Neural cell (in vitro differentiated cells): ENCODE results near the gene CIAPIN1. TPM values are rescaled to one million over a fixed set of nuclear protein-coding genes. Genes with fewer than 3 reads are reported as not detected.
A peak's percentile ranks its signal among the peaks of the same experiment; 100 is the strongest.

Source experiments
- H2AFZ ChIP-seq: fragments of 200-600, 300-800 bp; sonication (generic), shearing (Covaris generic); 2 replicates; pipeline ENCODE4 v1.6.0; 2014; ENCODE audit warnings: low read depth, mild to moderate bottlenecking, antibody characterized with exemption, low read length, moderate library complexity
- H3F3A ChIP-seq: fragments of 200-600 bp; shearing (Covaris generic); 2 replicates; pipeline ENCODE4 v1.6.1; 2016; ENCODE audit warnings: mild to moderate bottlenecking, moderate library complexity, mixed read lengths, antibody characterized with exemption, low read length; ENCODE audit not compliant: insufficient read depth, poor library complexity, severe bottlenecking
- H3K27ac ChIP-seq: fragments of 200-600, 300-800 bp; sonication (generic), shearing (Covaris generic); 2 replicates; pipeline ENCODE4 v1.5.1; 2014; ENCODE audit warnings: mild to moderate bottlenecking, low read length, moderate library complexity
- H3K27me3 ChIP-seq: fragments of 300-800, 200-600 bp; sonication (generic), shearing (Covaris generic); 2 replicates; pipeline ENCODE4 v1.6.0; 2014; ENCODE audit warnings: mild to moderate bottlenecking, low read depth, low read length, moderate library complexity; ENCODE audit not compliant: insufficient read depth
- H3K36me3 ChIP-seq: fragments of 300-800, 200-600 bp; sonication (generic), shearing (Covaris generic); 2 replicates; pipeline ENCODE4 v1.5.1; 2014; ENCODE audit warnings: mild to moderate bottlenecking, antibody characterized with exemption, low read length, moderate library complexity; ENCODE audit not compliant: insufficient read depth
- H3K4me2 ChIP-seq: fragments of 300-800, 200-600 bp; sonication (generic), shearing (Covaris generic); 2 replicates; pipeline ENCODE4 v1.6.0; 2014; ENCODE audit warnings: mild to moderate bottlenecking, low read length
- H3K4me3 ChIP-seq: fragments of 300-800, 200-600 bp; sonication (generic), shearing (Covaris generic); 2 replicates; pipeline ENCODE4 v1.5.1; 2014; ENCODE audit warnings: mild to moderate bottlenecking, low read length, moderate library complexity
- H3K79me2 ChIP-seq: fragments of 200-600 bp; shearing (Covaris generic); replicated peaks from 2 replicates; pipeline ENCODE4 v1.6.0; 2014; ENCODE audit warnings: mild to moderate bottlenecking, low read length, moderate library complexity; ENCODE audit not compliant: insufficient read depth
- H3K9ac ChIP-seq: fragments of 300-800, 200-600 bp; sonication (generic), shearing (Covaris generic); 2 replicates; pipeline ENCODE4 v1.6.1; 2016; ENCODE audit warnings: mild to moderate bottlenecking, low read length, mixed read lengths
- H3K9me2 ChIP-seq: fragments of 200-600 bp; shearing (Covaris generic); 2 replicates; pipeline ENCODE4 v1.6.1; 2016; ENCODE audit warnings: mild to moderate bottlenecking, low read length, mixed read lengths; ENCODE audit not compliant: insufficient read depth
- H3K9me3 ChIP-seq: fragments of 200-600, 300-800 bp; sonication (generic), shearing (Covaris generic); 2 replicates; pipeline ENCODE4 v1.6.1; 2016; ENCODE audit warnings: mild to moderate bottlenecking, mixed run types, low read length, moderate library complexity, mixed read lengths
- H4K20me1 ChIP-seq: fragments of 200-600 bp; shearing (Covaris generic); 2 replicates; pipeline ENCODE4 v1.6.1; 2016; ENCODE audit warnings: mild to moderate bottlenecking, mixed run types; ENCODE audit not compliant: insufficient read depth
- EP300 ChIP-seq: fragments of 450-650 bp; conservative IDR thresholded peaks from 2 replicates; pipeline ENCODE4 v1.6.1; 2014; ENCODE audit warnings: antibody characterized with exemption, mild to moderate bottlenecking, moderate library complexity; ENCODE audit not compliant: poor library complexity, severe bottlenecking
- EZH2 ChIP-seq: fragments of 200-600, 300-800 bp; shearing (Covaris generic), sonication (generic); IDR thresholded peaks from 2 replicates; pipeline ENCODE4 v1.6.1; 2014; ENCODE audit warnings: antibody characterized with exemption, low read length, borderline replicate concordance, mild to moderate bottlenecking; ENCODE audit not compliant: insufficient read depth, poor library complexity, severe bottlenecking
- MXI1 ChIP-seq: fragments of 450-650 bp; conservative IDR thresholded peaks from 2 replicates; pipeline ENCODE4 v1.6.1; 2014; ENCODE audit warnings: antibody characterized with exemption, mild to moderate bottlenecking; ENCODE audit not compliant: poor library complexity, severe bottlenecking
- POLR2AphosphoS5 ChIP-seq: IDR thresholded peaks from 2 replicates; pipeline ENCODE4 v1.6.1; 2012
- RAD21 ChIP-seq: fragments of 450-650 bp; conservative IDR thresholded peaks from 2 replicates; pipeline ENCODE4 v1.6.1; 2014; ENCODE audit warnings: antibody characterized with exemption, mild to moderate bottlenecking, moderate library complexity
- SMC3 ChIP-seq: fragments of 450-650 bp; conservative IDR thresholded peaks from 2 replicates; pipeline ENCODE4 v1.6.1; 2014; ENCODE audit warnings: antibody characterized with exemption, mild to moderate bottlenecking, moderate library complexity; ENCODE audit not compliant: poor library complexity
- TAF1 ChIP-seq: IDR thresholded peaks from 2 replicates; pipeline ENCODE4 v1.6.1; 2012; ENCODE audit warnings: low read depth
- polyA plus RNA-seq: library from polyadenylated mRNA; depleted of rRNA; stranded (reverse); fragments of >200 nt; gene quantifications from 2 replicates; pipeline ENCODE4 v1.2.3, GENCODE V29; 2014
- TF ChIP-seq, protein P1 (sequence below): IDR thresholded peaks from 2 replicates; pipeline ENCODE4 v1.6.1; 2012; ENCODE audit warnings: borderline replicate concordance
- TF ChIP-seq, protein P2 (sequence below): fragments of 450-650 bp; IDR thresholded peaks from 2 replicates; pipeline ENCODE4 v1.5.1; 2014; ENCODE audit warnings: antibody characterized with exemption, mild to moderate bottlenecking, moderate library complexity; ENCODE audit not compliant: poor library complexity, severe bottlenecking

CIAPIN1 gene
- polyA plus RNA-seq, 1 donor from 2014 or later, result 117 TPM

DNA sequence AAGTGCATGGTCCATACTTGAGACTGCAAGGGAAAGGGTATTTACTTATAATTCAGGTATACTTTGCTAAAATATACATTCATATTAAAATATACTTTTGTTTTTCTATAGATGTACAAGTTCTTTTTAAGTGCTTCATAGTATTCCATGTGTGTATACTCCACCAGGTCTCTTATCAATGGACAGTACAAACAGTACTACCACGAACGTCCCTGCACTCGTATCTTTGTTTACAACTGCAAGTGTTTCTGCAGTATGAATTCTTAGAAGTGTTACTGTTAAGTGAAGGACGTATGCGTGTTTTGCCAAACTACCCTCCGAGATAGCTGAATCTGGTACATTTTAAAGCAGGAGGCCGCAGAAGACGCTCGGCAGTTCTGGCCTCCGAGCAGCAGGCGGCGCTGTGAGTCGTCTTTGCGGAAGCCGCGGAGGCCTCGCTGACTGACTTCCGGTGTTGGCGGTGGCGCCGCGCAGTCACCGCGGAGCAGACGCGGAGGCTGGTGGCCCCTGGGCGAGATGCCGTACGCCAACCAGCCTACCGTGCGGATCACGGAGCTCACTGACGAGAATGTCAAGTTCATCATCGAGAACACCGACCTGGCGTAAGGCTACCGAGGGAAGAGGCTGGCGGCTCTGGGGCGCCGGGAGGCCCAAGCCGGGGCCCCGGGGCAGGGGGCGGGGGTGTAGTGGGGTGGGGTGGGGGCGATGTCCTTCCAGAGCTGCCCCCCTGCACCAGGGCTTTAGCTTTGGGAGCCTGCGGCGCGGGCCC is 15.2 kb upstream of the CIAPIN1 start, which contains the start of gene POLR2C:
POLR2C (plus strand) TSS at position 471 of the 769 bp plus-strand sequence; CDS start at position 517, 46 bp downstream.
- H3K9ac ChIP-seq, result peak within 1 kb of the TSS; percentile 73
- H3K27me3 ChIP-seq, result no peaks in the 10 kb centered on the region
- H3F3A ChIP-seq, result no peaks in the 10 kb centered on the region
- peak within 1 kb of the TSS; percentile 92 for H3K4me3 ChIP-seq
- TF ChIP-seq, protein P1, sequence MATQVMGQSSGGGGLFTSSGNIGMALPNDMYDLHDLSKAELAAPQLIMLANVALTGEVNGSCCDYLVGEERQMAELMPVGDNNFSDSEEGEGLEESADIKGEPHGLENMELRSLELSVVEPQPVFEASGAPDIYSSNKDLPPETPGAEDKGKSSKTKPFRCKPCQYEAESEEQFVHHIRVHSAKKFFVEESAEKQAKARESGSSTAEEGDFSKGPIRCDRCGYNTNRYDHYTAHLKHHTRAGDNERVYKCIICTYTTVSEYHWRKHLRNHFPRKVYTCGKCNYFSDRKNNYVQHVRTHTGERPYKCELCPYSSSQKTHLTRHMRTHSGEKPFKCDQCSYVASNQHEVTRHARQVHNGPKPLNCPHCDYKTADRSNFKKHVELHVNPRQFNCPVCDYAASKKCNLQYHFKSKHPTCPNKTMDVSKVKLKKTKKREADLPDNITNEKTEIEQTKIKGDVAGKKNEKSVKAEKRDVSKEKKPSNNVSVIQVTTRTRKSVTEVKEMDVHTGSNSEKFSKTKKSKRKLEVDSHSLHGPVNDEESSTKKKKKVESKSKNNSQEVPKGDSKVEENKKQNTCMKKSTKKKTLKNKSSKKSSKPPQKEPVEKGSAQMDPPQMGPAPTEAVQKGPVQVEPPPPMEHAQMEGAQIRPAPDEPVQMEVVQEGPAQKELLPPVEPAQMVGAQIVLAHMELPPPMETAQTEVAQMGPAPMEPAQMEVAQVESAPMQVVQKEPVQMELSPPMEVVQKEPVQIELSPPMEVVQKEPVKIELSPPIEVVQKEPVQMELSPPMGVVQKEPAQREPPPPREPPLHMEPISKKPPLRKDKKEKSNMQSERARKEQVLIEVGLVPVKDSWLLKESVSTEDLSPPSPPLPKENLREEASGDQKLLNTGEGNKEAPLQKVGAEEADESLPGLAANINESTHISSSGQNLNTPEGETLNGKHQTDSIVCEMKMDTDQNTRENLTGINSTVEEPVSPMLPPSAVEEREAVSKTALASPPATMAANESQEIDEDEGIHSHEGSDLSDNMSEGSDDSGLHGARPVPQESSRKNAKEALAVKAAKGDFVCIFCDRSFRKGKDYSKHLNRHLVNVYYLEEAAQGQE, result peak; percentile 57
- TF ChIP-seq SMC3 (peak; percentile 74), TAF1 (peak; percentile 80), RAD21 (peak; percentile 63), EP300 (peak; percentile 35), EZH2 (no peak), MXI1 (peak; percentile 81), POLR2AphosphoS5 (peak; percentile 100)
- TF ChIP-seq, protein P2, sequence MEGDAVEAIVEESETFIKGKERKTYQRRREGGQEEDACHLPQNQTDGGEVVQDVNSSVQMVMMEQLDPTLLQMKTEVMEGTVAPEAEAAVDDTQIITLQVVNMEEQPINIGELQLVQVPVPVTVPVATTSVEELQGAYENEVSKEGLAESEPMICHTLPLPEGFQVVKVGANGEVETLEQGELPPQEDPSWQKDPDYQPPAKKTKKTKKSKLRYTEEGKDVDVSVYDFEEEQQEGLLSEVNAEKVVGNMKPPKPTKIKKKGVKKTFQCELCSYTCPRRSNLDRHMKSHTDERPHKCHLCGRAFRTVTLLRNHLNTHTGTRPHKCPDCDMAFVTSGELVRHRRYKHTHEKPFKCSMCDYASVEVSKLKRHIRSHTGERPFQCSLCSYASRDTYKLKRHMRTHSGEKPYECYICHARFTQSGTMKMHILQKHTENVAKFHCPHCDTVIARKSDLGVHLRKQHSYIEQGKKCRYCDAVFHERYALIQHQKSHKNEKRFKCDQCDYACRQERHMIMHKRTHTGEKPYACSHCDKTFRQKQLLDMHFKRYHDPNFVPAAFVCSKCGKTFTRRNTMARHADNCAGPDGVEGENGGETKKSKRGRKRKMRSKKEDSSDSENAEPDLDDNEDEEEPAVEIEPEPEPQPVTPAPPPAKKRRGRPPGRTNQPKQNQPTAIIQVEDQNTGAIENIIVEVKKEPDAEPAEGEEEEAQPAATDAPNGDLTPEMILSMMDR, result peak; percentile 98
- H3K9me2 ChIP-seq, result no peaks in the 10 kb centered on the region
- H2AFZ ChIP-seq, result no peak within 1 kb of the TSS
- H3K27ac ChIP-seq, result peak within 1 kb of the TSS; percentile 66
- no peaks in the 10 kb centered on the region for H3K36me3 ChIP-seq
- no peaks in the 10 kb centered on the region for H3K9me3 ChIP-seq
- H4K20me1 ChIP-seq, result no peaks in the 10 kb centered on the region
- H3K79me2 ChIP-seq, result peaks cover 15% of the 10 kb centered on the region
- peak within 1 kb of the TSS; percentile 94 for H3K4me2 ChIP-seq

DNA sequence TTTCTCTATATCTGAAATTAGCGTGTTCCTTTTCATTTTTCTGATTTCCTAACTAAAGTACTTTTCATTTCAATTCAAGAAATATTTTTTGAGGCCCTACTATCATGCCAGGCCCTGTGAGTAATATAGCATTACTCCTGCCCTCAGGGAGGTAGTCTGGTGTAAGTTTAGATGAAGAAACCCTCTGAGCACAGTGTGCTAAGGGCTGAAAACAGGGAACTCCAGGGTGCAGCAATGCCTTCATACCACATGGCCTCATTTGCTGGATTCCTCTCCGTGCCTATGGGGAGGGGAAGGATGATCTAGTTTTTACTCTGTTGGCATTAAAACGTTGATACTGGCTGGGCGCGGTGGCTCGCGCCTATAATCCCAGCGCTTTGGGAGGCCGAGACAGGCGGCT is 4.8 kb upstream of the CIAPIN1 start:
- Histone ChIP-seq H3K9me2 (no peaks in the 10 kb centered on the region), H3K27ac (no peak overlapping the region), H2AFZ (no peak overlapping the region), H4K20me1 (no peaks in the 10 kb centered on the region), H3K9ac (no peak overlapping the region), H3K79me2 (peaks cover 8% of the 10 kb centered on the region), H3F3A (no peaks in the 10 kb centered on the region), H3K36me3 (peaks cover 19% of the 10 kb centered on the region), H3K4me3 (no peak overlapping the region), H3K9me3 (no peaks in the 10 kb centered on the region), H3K27me3 (no peaks in the 10 kb centered on the region), H3K4me2 (no peak overlapping the region)
- TF ChIP-seq SMC3 (no peak), EZH2 (no peak), POLR2AphosphoS5 (no peak), RAD21 (no peak), EP300 (no peak), MXI1 (no peak), TAF1 (no peak)
- TF ChIP-seq, protein P1, result no peak
- TF ChIP-seq, protein P2, result no peak
